HepG2 (cell line): ENCODE data around the gene PMM2.
"Not testable (repeated sequence)": the region's sequence is repeated elsewhere in the genome, so short reads cannot be mapped to it uniquely, and the experiment has no call there.

Experiments
- KDM1A ChIP-seq: IDR thresholded peaks from 2 replicates; pipeline ENCODE4 v1.6.1; 2016; ENCODE audit warnings: missing compliant biosample characterization
- ZNF143 ChIP-seq: sonication (generic); formaldehyde crosslinking; IDR thresholded peaks from 2 replicates; pipeline ENCODE4 v1.4.0; 2020; ENCODE audit warnings: missing genetic modification reagents

DNA sequence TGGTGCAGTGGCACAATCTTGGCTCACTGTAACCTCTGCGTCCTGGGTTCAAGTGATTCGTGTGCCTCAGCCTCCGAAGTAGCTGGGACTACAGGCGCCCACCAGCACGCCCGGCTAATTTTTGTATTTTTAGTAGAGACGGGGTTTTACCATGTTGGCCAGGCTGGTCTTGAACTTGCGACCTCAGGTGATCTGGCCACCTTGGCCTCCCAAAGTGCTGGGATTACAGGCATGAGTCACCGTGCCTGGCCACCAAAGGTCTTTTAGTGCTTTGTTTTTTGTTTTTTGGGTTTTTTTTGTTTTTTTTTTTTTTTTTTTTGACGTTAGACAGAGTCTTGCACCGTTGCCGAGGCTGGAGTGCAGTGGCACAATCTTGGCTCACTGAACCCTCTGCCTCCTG is 6.1 kb downstream of the PMM2 start:
- TF ChIP-seq ZNF143, KDM1A: not testable (repeated sequence)
